Endothelial cell of umbilical vein (primary cell): ENCODE measurements around the gene CHAF1A. TPM values are rescaled to one million over a fixed set of nuclear protein-coding genes. Genes with fewer than 3 reads are reported as not detected.

Experiments
- BruUV-seq: library from RNA; stranded (reverse); fragments of 400-500 nt; replicated peaks from 2 replicates; lab custom pipeline; 2021; lab: Mats Ljungman, UMichigan
- CTCF ChIA-PET: fragments of 300-600, 350-600 bp; sonication (Branson Sonifier 250); formaldehyde crosslinking; loops from one replicate; lab custom pipeline; 2021; ENCODE audit warnings: antibody characterized with exemption, inconsistent platforms; lab: Charles Lee
- POLR2A ChIA-PET: fragments of 300-600, 350-600 bp; sonication (Branson Sonifier 250); formaldehyde crosslinking; loops from one replicate; lab custom pipeline; 2021; ENCODE audit warnings: antibody characterized with exemption, inconsistent platforms; lab: Charles Lee
- DNase-seq: peaks from one replicate; pipeline ENCODE4 v3.0.0-alpha.2; 2011; ENCODE audit warnings: low read depth, low spot score
- FAIRE-seq: peaks from 2 replicates; lab custom pipeline; 2011; peaks lifted over from hg19 to GRCh38; lab: Jason Lieb, UNC
- H2AFZ ChIP-seq: 2 replicates; pipeline ENCODE4 v1.6.0; 2012; ENCODE audit warnings: low read depth, low read length, control low read depth, inconsistent platforms
- H3K27ac ChIP-seq: 2 replicates; pipeline ENCODE4 v1.5.1; 2011; ENCODE audit warnings: low read depth, mild to moderate bottlenecking, control low read depth, low read length, moderate library complexity; ENCODE audit not compliant: insufficient read depth
- H3K27me3 ChIP-seq, 2 experiments: 2 replicates each; pipeline versions ENCODE4 v1.6.0 to v1.6.1; 2011; ENCODE audit warnings: low read length in 2 of 2, mixed read lengths in 1 of 2; ENCODE audit not compliant: control insufficient read depth in 2 of 2, insufficient read depth in 2 of 2
- H3K36me3 ChIP-seq, 2 experiments: 2 replicates in 1 of 2; 3 replicates in 1 of 2; pipeline ENCODE4 v1.5.1; 2011; ENCODE audit warnings: low read length in 2 of 2, mild to moderate bottlenecking in 1 of 2, moderate library complexity in 1 of 2; ENCODE audit not compliant: control insufficient read depth in 2 of 2, insufficient read depth in 2 of 2; ENCODE audit errors: extremely low read depth in 1 of 2
- H3K4me1 ChIP-seq: 3 replicates; pipeline ENCODE4 v1.5.1; 2011; ENCODE audit warnings: mild to moderate bottlenecking, low read length; ENCODE audit not compliant: control insufficient read depth, insufficient read depth; ENCODE audit errors: extremely low read depth
- H3K4me2 ChIP-seq: 2 replicates; pipeline ENCODE4 v1.6.1; 2011; ENCODE audit warnings: low read length, control low read depth, mixed read lengths; ENCODE audit not compliant: insufficient read depth
- H3K4me3 ChIP-seq, 3 experiments: fragments of 200-600 bp in 1 of 3; sonication (generic), shearing (Covaris generic) in 1 of 3; replicated peaks in 1 of 3; 2 replicates each; pipeline ENCODE4 v1.5.1; 2011 to 2016; ENCODE audit warnings: control low read depth in 3 of 3, low read length in 3 of 3, mild to moderate bottlenecking in 2 of 3, inconsistent platforms in 1 of 3, low read depth in 1 of 3, moderate library complexity in 1 of 3; ENCODE audit not compliant: insufficient read depth in 1 of 3
- H3K79me2 ChIP-seq: 2 replicates; pipeline ENCODE4 v1.6.0; 2012; ENCODE audit warnings: low read length, inconsistent platforms; ENCODE audit not compliant: control insufficient read depth, insufficient read depth
- H3K9ac ChIP-seq: replicated peaks from 2 replicates; pipeline ENCODE3; 2011; ENCODE audit warnings: low read length, control low read depth; ENCODE audit not compliant: insufficient read depth; ENCODE audit errors: extremely low read depth
- H3K9me1 ChIP-seq: replicated peaks from 3 replicates; pipeline ENCODE4 v1.6.0; 2011; ENCODE audit warnings: mild to moderate bottlenecking, low read length; ENCODE audit not compliant: control insufficient read depth, insufficient read depth; ENCODE audit errors: extremely low read depth
- H3K9me3 ChIP-seq: replicated peaks from 2 replicates; pipeline ENCODE4 v1.5.1; 2012; ENCODE audit warnings: low read length, inconsistent platforms; ENCODE audit not compliant: control insufficient read depth, insufficient read depth
- H4K20me1 ChIP-seq: replicated peaks from 2 replicates; pipeline ENCODE3; 2011; ENCODE audit warnings: mild to moderate bottlenecking, low read length; ENCODE audit not compliant: control insufficient read depth, insufficient read depth; ENCODE audit errors: extremely low read depth
- EZH2 ChIP-seq: IDR thresholded peaks from 2 replicates; pipeline ENCODE4 v1.6.1; 2012; ENCODE audit warnings: borderline replicate concordance, low read depth, mild to moderate bottlenecking, moderate library complexity, low read length, inconsistent platforms; ENCODE audit not compliant: severe bottlenecking
- FOS ChIP-seq: IDR thresholded peaks from 2 replicates; pipeline ENCODE4 v1.6.1; 2011; ENCODE audit warnings: mild to moderate bottlenecking, low read length, moderate library complexity, borderline replicate concordance; ENCODE audit not compliant: insufficient read depth
- GATA2 ChIP-seq: IDR thresholded peaks from 2 replicates; pipeline ENCODE4 v1.7.0; 2011; ENCODE audit warnings: low read depth, mild to moderate bottlenecking, moderate library complexity, mixed read lengths, low read length; ENCODE audit not compliant: insufficient read length, insufficient read depth
- JUN ChIP-seq: IDR thresholded peaks from 2 replicates; pipeline ENCODE4 v1.6.1; 2011; ENCODE audit warnings: borderline replicate concordance, low read depth; ENCODE audit not compliant: insufficient read length, insufficient read depth
- MYC ChIP-seq: IDR thresholded peaks from one replicate; pipeline ENCODE4 v1.6.1; 2011; ENCODE audit warnings: mild to moderate bottlenecking, low read depth, low read length
- POLR2A ChIP-seq: IDR thresholded peaks from 2 replicates; pipeline ENCODE4 v1.6.1; 2012; ENCODE audit warnings: low read depth, mild to moderate bottlenecking, control low read depth, low read length
- POLR2AphosphoS5 ChIP-seq: IDR thresholded peaks from 2 replicates; pipeline ENCODE4 v1.6.1; 2012; ENCODE audit warnings: low read depth, mild to moderate bottlenecking, control low read depth, low read length, moderate library complexity; ENCODE audit not compliant: insufficient read depth
- dilution Hi-C: fragments of 300-500 bp; cut with MboI; formaldehyde crosslinking; loops from one replicate; pipeline ENCODE4 v1.15.0; 2019; ENCODE audit warnings: low sequenced_read_pairs; ENCODE audit not compliant: extremely low pct_ligation_motif_present
- intact Hi-C: fragments of 100-400 bp; cut with micrococcal nuclease; formaldehyde crosslinking; loops from one replicate; pipeline ENCODE4 v1.10.0; 2022
- polyA plus RNA-seq, 4 experiments: library from polyadenylated mRNA; depleted of rRNA in 3 of 4; stranded (reverse) in 3 of 4; unstranded in 1 of 4; fragments of >200 nt; gene quantifications; 2 replicates each; pipeline versions ENCODE4 v1.2.1 to v1.2.3, GENCODE V29; 2011 to 2012; ENCODE audit warnings: missing spikeins in 1 of 4
- total RNA-seq: library from RNA; stranded (reverse); gene quantifications from 2 replicates; pipeline ENCODE4 v1.2.3, GENCODE V29; 2021
- TF ChIP-seq, protein P1 (sequence below), 2 donors: IDR thresholded peaks; 1 replicate in 1 of 2; 2 replicates in 1 of 2; pipeline ENCODE4 v1.5.1; 2011; ENCODE audit warnings: low read length in 2 of 2, mild to moderate bottlenecking in 2 of 2, moderate library complexity in 2 of 2, control low read depth in 1 of 2, inconsistent platforms in 1 of 2, low read depth in 1 of 2; ENCODE audit not compliant: insufficient read depth in 1 of 2; ENCODE audit errors: extremely low read depth in 1 of 2
- TF ChIP-seq, protein P2 (sequence below): IDR thresholded peaks from 2 replicates; pipeline ENCODE4 v1.6.1; 2011; ENCODE audit not compliant: insufficient read depth, insufficient read length

The CHAF1A gene
- total and polyA plus RNA-seq, 2 donors (not counting 3 experiments of a cell fraction or from before 2014, with no cell fraction given): 19.5 to 44.5 TPM

DNA sequence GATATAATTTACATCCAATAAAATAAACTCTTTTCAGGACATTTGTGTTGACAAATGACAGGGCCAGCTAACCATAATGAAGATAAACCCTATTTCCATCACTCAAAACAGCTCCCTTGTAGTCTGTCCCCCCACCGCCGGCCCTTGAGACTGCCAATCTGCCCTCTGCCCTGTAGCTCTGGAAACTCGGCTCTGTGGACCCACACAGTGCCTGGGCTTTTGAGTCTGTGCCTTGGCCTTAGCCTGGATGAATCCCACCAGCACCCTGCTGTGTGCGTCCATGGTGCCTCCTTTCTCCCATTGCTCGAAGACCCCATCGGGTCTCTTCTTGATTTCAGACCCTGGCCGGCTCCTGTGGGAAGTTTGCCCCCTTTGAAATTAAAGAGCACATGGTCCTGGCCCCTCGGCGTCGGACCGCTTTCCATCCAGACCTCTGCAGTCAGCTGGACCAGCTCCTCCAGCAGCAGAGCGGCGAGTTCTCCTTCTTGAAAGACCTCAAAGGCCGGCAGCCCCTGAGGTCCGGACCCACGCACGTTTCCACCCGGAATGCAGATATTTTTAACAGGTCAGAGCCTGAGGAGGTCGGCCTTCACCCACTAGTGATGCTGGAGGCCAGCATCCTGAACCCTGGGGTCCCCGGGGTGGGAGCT lies 26.0 kb downstream of the CHAF1A start:
- TF ChIP-seq, protein P1, sequence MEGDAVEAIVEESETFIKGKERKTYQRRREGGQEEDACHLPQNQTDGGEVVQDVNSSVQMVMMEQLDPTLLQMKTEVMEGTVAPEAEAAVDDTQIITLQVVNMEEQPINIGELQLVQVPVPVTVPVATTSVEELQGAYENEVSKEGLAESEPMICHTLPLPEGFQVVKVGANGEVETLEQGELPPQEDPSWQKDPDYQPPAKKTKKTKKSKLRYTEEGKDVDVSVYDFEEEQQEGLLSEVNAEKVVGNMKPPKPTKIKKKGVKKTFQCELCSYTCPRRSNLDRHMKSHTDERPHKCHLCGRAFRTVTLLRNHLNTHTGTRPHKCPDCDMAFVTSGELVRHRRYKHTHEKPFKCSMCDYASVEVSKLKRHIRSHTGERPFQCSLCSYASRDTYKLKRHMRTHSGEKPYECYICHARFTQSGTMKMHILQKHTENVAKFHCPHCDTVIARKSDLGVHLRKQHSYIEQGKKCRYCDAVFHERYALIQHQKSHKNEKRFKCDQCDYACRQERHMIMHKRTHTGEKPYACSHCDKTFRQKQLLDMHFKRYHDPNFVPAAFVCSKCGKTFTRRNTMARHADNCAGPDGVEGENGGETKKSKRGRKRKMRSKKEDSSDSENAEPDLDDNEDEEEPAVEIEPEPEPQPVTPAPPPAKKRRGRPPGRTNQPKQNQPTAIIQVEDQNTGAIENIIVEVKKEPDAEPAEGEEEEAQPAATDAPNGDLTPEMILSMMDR (IDR thresholded peaks at IDR 0.05; ENCODE audit: extremely low read depth in 1 of 2, insufficient read depth in 1 of 2, low read depth in 1 of 2, low read length in 2 of 2): no peak
- TF ChIP-seq MYC (no peak), POLR2A (no peak), EZH2 (no peak), FOS (no peak), POLR2AphosphoS5 (no peak), JUN (no peak), GATA2 (no peak)
- TF ChIP-seq, protein P2, sequence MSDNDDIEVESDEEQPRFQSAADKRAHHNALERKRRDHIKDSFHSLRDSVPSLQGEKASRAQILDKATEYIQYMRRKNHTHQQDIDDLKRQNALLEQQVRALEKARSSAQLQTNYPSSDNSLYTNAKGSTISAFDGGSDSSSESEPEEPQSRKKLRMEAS: no peak
- Histone ChIP-seq H3K79me2 (no peaks in the 10 kb centered on the region), H3K27ac (no peak overlapping the region), H4K20me1 (no peaks in the 10 kb centered on the region), H2AFZ (no peak overlapping the region), H3K9ac (no peak overlapping the region), H3K27me3 (no peaks in the 10 kb centered on the region), H3K4me1 (no peaks in the 10 kb centered on the region), H3K4me3 (no peak overlapping the region), H3K4me2 (no peak overlapping the region), H3K9me3 (no peaks in the 10 kb centered on the region), H3K36me3 (peaks cover 9 to 18% of the 10 kb centered on the region in 2 experiments), H3K9me1 (no peaks in the 10 kb centered on the region)
- ChIA-PET CTCF (interaction anchor here (1.3 kb wide), 1 partner anchor 97 kb away, joined by 5 read pairs; no protein-coding TSS in a partner anchor), POLR2A (no interaction called here)
- FAIRE-seq (no peak), DNase-seq (no peak)
- dilution Hi-C loops (no loop called here), intact Hi-C loops (no loop called here)
- BruUV-seq: no TSS peak
